Inflammatory macrophage treated with lipopolysaccharide for 4 hours (primary cell): ENCODE measurements around the gene TNFRSF1B.

Experiments
- DNase-seq: peaks from one replicate; pipeline ENCODE4 v3.0.0-alpha.2; 2020

The TNFRSF1B gene

DNA sequence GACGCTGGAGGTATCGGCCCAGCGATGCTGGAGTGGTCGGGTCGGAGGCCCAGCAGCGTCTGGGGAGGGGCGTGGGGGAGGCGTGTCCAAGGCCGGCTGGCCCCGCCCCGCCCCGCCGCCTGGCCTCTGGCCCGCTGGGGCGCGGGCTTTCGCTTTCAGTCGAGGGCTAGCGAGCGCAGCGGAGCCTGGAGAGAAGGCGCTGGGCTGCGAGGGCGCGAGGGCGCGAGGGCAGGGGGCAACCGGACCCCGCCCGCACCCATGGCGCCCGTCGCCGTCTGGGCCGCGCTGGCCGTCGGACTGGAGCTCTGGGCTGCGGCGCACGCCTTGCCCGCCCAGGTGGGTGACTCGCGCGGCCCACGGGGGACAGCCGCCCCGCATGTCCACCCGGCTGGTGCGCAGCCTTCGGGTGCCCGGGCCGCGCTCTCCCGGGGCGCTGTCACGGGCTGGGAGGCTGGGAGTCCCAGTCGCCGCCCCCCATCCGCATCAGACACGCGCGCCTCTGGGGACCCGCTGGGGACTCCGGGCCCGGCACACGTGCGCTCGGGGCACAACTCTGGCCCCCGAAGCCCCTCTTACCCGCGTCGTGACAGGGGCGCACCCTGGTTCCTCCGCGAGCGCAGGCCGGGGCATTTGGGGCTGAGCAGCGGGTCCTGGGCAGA lies at the start of gene TNFRSF1B:
Gene TNFRSF1B, plus strand, starts transcription at position 158 of the 659 bp plus-strand sequence. Its CDS starts 101 bp downstream, at position 259.
- peak; percentile 86 for DNase-seq

- DNase-seq, result no peak
Measured at GRCh38 chr1:12121212-12122003, 45.4 kb upstream of the TNFRSF1B start.

- DNase-seq, result no peak
Measured at GRCh38 chr1:12123172-12123571, 43.6 kb upstream of the TNFRSF1B start.

DNA sequence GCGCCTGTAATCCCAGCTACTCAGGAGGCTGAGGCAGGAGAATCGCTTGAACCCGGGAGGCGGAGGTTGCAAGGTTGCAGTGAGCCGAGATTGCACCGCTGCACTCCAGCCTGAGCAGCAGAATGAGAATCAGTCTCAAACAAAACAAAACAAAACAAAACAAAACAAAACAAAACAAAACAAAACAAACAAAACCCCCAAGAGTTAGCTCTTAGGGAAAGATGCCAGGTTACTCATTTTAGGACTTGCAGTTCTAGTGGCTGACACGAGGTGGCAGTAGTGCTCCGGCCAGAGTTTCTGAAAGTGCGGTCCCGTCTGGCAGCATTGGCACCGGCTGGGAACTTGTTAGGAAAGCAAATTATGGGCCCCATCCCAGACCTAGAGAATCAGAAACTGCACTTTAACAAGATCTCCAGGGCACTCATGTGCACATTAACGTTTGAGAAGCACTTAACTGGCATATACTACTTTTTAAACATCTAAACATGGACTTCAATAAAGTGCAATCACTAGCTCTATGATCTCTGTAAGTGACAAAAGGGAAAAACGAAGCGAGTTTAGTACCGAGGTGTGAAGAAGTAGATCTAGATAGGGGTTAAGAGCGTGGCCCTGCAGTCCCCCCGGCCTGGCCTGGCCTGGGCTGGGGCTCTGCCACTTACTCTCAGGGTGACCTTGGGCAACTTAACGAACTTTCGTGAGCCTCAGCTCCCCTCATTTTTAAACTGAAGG lies 41.9 kb upstream of the TNFRSF1B start:
- peak; percentile 67 for DNase-seq

DNA sequence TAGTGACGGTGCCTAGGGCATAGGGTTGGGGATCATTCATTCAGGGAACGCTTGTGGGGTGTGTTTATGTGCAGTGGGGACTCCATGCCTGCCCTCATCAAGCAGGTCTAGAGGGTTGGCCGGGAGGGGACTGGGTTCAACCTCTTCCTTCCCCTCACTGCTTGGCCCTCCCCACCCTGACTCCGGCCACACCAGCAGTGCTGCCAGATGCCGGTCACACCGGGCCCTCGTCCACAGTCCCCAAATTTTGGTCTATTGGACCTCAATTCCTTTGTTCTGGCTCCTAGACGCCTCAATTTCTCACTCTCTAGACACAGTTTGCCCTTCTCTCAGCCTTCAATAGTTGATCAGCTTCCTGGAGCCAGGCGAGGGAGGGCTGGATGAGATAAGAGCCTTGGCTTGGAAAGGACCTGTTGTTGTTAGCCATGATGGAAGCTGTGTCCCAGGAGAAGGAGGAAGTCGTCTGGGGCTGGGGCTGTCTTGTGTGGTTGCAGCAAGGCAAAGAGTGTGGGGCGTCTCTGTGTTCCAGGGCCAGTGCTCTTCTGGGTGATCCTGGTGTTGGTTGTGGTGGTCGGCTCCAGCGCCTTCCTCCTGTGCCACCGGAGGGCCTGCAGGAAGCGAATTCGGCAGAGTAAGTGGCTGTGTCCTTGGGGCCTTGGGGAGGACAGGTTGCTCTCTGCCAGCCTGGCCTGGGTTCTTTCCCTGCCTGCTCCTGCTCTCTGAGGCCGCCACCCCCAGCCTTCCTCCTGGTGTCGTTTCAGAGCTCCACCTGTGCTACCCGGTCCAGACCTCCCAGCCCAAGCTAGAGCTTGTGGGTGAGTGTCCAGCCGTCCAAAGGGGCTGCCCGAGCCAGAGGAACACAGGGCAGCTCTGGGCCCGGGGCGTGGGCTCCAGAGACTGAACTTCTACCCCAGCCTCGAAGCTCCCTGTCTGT lies 41.1 kb upstream of the TNFRSF1B start:
- peak; percentile 52 for DNase-seq

GRCh38 chr1:12126781-12127180 lies 40.0 kb upstream of the TNFRSF1B start:
- no peak for DNase-seq

DNA sequence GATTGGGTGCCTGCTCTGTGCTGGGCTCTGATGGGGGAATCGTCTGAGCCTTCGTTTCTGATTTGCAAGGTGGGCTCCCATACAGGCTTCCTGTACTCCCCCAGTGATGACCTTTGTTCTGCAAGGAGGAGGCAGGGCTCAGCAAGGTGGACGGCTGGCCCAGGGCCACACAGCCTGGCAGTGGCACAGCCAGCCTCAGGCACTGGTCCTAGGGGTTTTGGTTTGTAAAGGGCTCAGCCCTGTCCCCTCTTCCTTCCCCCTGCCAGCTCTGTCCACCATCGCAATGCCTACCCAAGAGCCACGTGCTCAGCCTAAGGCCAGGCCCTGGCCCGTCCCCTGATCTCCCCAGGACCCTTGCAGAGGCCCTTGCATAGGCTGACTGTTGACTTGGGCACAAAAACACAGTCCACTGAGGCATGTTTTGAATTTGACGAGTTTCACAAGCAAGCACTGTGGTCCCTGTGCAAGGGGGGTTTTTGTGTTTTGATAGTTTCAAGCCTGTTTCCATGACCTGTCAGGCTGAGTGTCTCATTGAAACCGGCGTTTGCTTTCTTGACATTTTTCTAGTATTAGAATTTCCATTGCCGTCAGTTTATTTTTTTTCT lies 39.5 kb upstream of the TNFRSF1B start:
- DNase-seq, result no peak

GRCh38 chr1:12128120-12128519 lies 38.7 kb upstream of the TNFRSF1B start:
- no peak for DNase-seq

DNA sequence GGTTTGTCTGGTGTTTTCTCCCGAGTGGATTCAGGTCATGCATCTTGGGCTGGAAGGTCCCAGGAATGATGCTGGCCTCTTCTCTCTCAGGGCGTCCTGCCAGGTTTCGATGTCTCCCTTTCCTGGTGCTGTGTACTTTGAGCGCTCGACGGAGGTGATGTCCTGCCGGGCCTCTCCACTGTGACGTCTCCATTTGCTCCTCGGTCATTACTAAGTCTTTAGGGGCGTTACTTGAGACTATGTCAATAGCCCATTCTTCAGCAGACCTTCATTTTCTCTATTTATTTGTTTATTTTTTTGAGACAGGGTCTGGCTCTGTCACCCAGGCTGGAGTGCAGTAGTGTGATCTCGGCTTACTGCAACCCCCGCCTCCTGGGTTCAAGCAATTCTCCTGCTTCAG lies 37.2 kb upstream of the TNFRSF1B start:
- DNase-seq, result no peak

DNA sequence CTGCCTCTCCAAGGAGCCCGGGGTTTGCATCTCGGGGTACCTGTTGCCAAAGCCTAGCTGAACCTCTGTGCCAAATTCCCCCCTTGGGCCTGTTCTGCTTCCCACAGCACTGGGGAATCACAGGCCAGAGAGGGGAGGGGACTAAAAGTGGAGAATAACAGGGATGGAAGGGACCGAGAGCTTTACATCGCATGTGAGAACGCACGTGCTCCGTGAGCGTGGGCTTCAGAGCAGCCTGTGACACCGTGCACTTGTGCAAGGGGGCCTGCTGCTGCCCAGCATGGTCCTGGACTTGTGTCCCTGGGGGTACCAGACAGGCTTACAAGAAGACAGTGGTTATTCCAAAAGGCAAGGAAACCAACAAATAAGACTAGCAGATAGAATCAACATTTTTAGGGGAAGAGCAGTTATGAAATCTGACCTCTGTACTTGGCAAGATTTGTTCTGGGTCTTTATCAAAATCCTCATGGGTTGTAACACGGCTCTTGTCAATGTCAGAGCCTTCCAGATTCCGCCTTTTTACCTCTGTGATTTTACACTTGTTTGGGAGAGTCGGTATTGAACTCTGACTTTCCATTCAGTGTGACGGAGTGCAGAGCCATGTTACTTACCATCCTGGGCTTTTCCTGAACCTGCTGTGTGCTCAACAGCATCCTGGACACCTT lies 36.2 kb upstream of the TNFRSF1B start:
- no peak for DNase-seq

DNA sequence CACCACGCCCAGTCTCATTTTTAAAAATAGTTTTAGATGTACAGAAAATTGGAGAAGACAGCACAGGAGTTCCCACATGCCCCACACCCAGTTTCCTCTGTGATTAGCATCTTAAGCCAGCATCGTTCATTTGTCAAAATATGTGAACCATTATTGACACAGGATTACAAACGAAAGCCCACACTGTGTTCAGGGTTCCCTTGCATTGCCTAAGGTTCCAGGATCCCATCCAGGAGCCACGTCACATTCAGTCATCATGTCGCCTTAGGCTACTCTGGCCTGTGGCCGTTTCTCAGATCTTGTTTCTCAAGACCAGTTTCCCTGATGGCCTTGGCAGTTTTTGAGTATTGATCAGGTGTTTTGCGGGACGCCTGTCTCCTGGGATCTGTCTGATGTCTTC lies 34.7 kb upstream of the TNFRSF1B start:
- DNase-seq, result peak; percentile 54

DNA sequence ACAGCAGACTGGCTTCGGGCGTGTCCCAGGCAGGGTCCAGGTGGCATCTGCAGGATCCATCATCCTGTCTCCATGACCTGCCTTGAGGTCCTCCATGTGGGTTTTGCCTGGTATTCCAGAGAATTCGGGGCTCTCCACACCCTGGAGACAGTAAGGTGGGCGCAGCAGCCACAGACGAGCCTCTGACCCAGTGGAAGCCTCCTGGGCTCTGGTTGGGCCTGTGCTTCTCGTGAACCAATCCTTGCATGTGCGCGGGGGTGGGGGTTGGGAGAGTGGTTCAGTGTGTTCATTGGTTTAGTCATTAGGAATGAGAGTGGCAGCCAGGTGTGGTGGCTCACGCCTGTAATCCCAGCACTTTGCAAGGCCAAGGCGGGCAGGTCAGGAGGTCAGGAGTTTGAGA lies 32.1 kb upstream of the TNFRSF1B start:
- no peak for DNase-seq

GRCh38 chr1:12135612-12136011 lies 31.2 kb upstream of the TNFRSF1B start:
- no peak for DNase-seq

GRCh38 chr1:12136916-12137610 lies 29.7 kb upstream of the TNFRSF1B start:
- DNase-seq, result peak; percentile 51

- DNase-seq, result no peak
Measured at GRCh38 chr1:12138196-12139168, 28.3 kb upstream of the TNFRSF1B start.

DNA sequence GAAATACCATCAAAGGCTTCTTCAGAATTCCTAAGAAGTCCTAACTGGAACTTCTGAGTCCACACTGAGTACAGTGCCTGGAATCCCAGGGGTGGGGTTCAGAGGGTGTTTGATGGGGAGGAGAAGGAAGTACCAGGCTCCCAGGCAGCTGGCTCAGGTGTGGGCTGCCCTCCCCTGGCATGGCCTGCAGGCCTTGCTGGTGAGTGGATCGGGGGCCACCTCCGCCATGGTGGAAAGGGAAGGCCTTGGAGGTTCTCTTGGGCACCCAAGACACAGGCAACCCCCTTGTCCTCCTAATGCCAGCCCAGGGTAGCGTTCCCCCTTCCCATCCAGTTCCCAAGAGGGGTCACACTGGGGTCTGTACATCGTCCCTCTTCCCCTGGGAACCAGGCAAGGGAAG lies 26.8 kb upstream of the TNFRSF1B start:
- no peak for DNase-seq

GRCh38 chr1:12140515-12141162 lies 26.2 kb upstream of the TNFRSF1B start:
- DNase-seq, result no peak

DNA sequence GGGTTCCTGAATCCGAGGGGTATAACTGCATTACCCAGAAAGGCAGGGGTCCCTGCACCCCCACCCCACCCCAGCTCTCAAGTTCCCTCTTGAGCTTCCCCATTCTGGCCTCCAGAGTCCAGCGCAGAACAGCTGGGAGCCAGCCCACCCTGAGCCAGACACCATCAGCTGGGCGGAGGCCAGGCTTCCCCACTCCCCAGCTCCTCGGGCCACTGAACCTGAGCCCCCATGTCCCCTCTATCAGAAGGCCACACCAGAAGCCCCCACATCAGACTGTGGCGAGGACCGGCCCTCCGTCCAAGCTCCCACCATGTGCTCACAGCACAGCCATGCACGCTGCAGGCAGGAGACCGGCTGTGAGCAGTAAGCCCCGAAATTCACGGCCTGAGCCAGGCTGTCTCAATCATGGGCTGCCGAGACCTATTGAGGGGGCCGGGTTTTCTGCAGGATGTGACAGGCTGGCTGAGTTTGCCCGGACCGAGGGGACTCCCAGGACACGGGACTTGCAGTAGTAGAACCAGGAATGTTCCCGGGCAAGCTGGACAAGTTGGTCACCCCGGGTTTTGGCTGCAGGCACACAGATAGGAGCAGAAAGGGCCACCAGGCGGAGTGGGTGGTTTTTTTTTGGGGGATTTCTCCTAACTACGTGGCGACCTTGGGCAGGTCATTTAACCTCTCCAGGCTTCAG lies 25.5 kb upstream of the TNFRSF1B start:
- no peak for DNase-seq
